ENCODE data around the gene TSC2. TPM values are rescaled to one million over a fixed set of nuclear protein-coding genes. Genes with fewer than 3 reads are reported as not detected.
"Not testable (repeated sequence)": the region's sequence is repeated elsewhere in the genome, so short reads cannot be mapped to it uniquely, and the experiment has no call there.

TSC2 gene
- total and polyA plus RNA-seq, 8 donors = 51.0 to 172 (median 83.6) TPM

DNA sequence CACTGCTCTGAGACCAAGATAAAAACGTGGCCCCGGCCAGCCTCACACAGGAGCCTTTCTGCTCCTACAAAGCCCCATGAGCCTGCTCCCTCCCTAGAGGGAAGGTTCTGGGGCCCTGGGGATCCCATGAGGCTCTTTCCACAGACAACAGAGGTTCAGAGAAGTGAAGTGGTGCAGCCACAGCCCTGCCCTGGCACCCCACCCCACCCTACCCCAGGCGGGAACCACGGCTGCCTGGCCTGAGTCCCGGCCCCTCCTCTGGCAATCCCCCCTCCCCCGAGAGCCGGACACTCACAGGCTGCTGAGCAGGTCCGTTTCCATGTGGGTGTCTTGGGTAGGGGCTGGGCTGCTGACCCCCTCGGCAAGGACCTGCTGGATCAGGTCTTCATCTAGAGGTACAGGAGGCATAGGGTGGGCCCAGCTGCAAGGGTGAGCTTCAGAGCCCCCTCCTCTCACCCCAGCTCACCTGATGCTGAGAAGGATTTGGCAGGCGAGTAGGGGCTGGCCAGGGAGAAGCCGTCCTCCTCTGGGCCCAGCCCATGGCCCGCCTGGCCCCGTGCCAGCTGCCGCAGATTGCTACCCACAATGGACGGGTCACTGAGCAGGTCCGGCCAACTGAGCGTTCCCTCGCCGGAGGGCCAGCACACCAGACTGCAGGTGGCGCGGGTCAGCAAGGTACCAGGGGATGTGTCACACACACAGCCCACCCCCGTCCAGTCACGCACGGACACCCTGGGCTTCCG lies 49.2 kb downstream of the TSC2 start:
- Histone ChIP-seq H3K9me3 (no peaks in the 10 kb centered on the region), H3K4me3 (no peak overlapping the region), H3K36me3 (peaks cover 0 to 24% (median 6%) of the 10 kb centered on the region in 3 donors), H3K27ac (no peak overlapping the region), H3K4me1 (no peaks in the 10 kb centered on the region), H3K27me3 (no peaks in the 10 kb centered on the region)
- ATAC-seq (peak in 1 of 4 donors; percentile 22), DNase-seq (no peak), FAIRE-seq (no peak)
- TF ChIP-seq, protein P1, sequence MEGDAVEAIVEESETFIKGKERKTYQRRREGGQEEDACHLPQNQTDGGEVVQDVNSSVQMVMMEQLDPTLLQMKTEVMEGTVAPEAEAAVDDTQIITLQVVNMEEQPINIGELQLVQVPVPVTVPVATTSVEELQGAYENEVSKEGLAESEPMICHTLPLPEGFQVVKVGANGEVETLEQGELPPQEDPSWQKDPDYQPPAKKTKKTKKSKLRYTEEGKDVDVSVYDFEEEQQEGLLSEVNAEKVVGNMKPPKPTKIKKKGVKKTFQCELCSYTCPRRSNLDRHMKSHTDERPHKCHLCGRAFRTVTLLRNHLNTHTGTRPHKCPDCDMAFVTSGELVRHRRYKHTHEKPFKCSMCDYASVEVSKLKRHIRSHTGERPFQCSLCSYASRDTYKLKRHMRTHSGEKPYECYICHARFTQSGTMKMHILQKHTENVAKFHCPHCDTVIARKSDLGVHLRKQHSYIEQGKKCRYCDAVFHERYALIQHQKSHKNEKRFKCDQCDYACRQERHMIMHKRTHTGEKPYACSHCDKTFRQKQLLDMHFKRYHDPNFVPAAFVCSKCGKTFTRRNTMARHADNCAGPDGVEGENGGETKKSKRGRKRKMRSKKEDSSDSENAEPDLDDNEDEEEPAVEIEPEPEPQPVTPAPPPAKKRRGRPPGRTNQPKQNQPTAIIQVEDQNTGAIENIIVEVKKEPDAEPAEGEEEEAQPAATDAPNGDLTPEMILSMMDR (IDR thresholded peaks at IDR 0.05) = no peak
- intact Hi-C loops (cut with DNase I) = no loop called here
- 82 to 84% methylated on average over 19 to 25 of the region's 25 CpGs for WGBS, 2 donors

DNA sequence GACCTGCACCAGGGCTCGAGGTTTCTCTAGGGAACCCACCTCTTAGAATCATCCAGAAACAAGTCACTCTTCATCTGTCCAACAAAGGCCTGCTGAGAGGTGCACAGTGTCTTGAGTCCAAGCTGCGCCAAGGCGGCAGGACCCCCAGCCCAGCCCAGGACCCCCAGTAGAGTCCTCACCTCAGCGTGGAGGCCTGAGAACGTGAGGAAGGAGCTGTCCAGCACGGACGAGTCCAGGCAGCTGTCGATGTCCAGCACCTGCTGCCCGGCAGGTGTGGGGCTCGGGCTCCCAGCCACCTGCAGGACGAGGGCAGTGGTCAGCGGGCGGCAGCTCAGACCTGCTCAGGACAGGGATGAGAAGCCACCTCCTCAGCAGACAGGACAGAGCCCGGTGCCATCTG lies 49.9 kb downstream of the TSC2 start:
- intact Hi-C loops (cut with DNase I); H3K4me3 ChIP-seq; H3K9me3 ChIP-seq; H3K4me1 ChIP-seq; FAIRE-seq; H3K27me3 ChIP-seq; ATAC-seq; H3K27ac ChIP-seq; DNase-seq: not testable (repeated sequence)
- H3K36me3 ChIP-seq = peaks cover 0 to 24% (median 6%) of the 10 kb centered on the region in 3 donors
- WGBS, 2 donors = 94 to 96% methylated on average over 14 of the region's 14 CpGs

DNA sequence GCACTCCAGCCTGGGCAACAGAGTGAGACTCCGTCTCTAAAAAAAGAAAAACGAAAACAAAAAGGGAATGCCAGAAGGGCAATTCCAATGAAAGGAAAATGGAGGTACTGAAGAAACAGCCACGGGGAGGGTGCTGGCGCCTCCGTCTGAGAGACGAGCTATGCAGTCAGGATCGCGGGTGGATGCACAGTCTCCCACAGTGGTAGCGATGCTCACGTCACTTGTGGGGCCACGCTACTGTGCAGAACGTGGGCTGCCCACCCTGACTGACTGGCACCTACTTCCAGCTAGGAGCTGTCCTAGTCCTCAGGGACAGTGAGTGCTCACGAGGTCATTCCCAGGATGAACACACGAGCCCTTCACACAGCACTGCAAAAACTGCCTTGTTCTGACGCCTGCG lies 53.8 kb downstream of the TSC2 start:
- H3K4me1 ChIP-seq; FAIRE-seq; H3K27me3 ChIP-seq; intact Hi-C loops (cut with DNase I); DNase-seq; ATAC-seq; H3K4me3 ChIP-seq; H3K9me3 ChIP-seq; H3K27ac ChIP-seq: not testable (repeated sequence)
- WGBS, 2 donors = 92 to 96% methylated on average over 12 to 13 of the region's 16 CpGs
- peaks cover 0 to 14% (median 6%) of the 10 kb centered on the region in 3 donors for H3K36me3 ChIP-seq

DNA sequence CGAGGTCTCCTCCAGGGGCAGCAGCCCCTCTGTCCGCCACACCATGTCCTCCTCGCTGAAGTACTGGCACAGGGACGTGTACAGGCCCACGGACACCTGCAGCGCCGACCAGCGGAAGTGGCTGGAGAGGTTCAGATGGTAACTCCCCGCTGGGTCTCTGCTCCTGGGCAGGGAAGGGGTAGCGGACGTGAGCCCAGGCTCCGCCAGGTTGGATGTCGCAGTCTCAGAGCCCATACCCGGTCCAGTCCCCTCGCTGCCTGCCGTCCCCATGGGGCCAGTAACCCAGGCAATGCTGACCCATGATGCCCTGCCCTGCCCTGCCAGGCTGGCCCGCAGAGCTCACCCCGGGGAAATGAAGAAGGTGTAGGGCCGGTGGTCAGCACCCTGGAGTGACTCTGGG lies 54.7 kb downstream of the TSC2 start:
- H3K9me3 ChIP-seq = no peaks in the 10 kb centered on the region
- no peak overlapping the region for H3K4me3 ChIP-seq
- 97% methylated on average over 18 to 19 of the region's 19 CpGs for WGBS, 2 donors
- H3K27ac ChIP-seq = no peak overlapping the region
- TF ChIP-seq, protein P1 (IDR thresholded peaks at IDR 0.05) = no peak
- H3K27me3 ChIP-seq = no peaks in the 10 kb centered on the region
- FAIRE-seq = no peak
- intact Hi-C loops (cut with DNase I) = no loop called here
- H3K4me1 ChIP-seq = no peaks in the 10 kb centered on the region
- no peak for DNase-seq
- H3K36me3 ChIP-seq = peaks cover 0 to 14% (median 6%) of the 10 kb centered on the region in 3 donors
- no peak for ATAC-seq

DNA sequence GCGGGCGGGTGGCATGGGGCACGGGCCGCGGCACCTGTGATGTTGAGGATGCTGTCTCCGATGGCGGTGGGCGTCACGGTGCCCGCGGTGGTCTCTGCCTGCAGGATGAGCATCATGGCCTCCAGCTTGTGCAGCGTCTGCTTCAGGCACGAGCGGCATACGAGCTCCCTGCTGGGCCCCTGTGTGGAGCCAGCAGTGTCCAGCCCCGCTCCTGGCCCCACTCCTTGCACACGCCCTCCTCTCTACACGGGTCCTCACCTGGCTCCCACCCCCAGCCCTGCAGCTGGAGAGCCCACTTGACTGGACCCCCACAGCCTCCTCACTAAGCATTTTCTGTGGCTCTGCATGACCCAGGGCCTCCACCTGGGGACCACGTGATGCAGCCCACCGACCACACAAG lies 56.7 kb downstream of the TSC2 start:
- FAIRE-seq; intact Hi-C loops (cut with DNase I); H3K9me3 ChIP-seq; H3K27me3 ChIP-seq; H3K27ac ChIP-seq; H3K4me3 ChIP-seq; H3K4me1 ChIP-seq; DNase-seq; ATAC-seq: not testable (repeated sequence)
- peaks cover 0 to 10% (median 6%) of the 10 kb centered on the region in 3 donors for H3K36me3 ChIP-seq
- WGBS, 2 donors = 89 to 98% methylated on average over 7 to 18 of the region's 20 CpGs

DNA sequence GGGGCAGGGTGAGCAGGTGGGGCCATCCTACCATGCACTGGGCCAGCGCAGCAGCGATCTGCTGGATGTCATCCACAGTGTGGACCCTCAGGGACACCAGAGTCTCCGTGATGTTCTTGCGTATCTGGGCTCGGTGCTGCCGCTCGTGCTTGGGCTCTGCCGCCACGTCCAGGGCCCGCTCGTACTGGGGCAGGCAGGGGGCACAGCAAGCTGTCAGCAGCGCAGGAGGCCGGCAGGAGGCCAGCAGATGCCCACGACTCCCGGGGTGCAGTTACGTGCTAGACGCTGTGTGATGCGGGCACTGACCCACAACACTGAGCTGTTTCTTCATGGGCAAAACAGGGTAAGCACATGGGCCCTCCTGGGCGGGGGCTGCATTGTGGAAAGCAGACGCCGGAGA lies 57.5 kb downstream of the TSC2 start:
- intact Hi-C loops (cut with DNase I); H3K36me3 ChIP-seq; H3K27ac ChIP-seq; H3K4me3 ChIP-seq; FAIRE-seq; ATAC-seq; H3K4me1 ChIP-seq; H3K27me3 ChIP-seq; H3K9me3 ChIP-seq; DNase-seq: not testable (repeated sequence)
- 95 to 96% methylated on average over 20 to 21 of the region's 21 CpGs for WGBS, 2 donors

DNA sequence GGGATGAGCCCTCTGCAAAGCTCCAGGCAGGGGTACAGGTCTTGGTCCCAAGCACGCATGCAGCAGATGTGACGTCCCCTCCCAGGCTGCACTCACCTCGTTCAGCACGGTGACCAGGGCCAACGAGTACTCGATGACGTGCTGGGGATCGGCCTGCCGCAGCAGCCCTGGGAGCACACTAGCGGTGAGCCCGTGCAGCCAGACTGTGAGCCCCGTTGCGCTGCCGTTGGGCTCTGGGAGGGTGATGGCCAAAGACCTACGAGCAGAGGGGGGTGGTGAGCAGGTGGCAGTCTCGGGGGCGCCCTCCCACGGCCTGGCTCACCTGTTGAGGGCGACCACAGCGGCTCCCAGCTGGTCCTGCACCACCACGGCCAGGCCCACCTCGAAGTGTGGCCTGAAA lies 58.0 kb downstream of the TSC2 start:
- H3K27ac ChIP-seq; FAIRE-seq; H3K27me3 ChIP-seq; DNase-seq; ATAC-seq; H3K4me3 ChIP-seq; H3K4me1 ChIP-seq; intact Hi-C loops (cut with DNase I); H3K36me3 ChIP-seq; H3K9me3 ChIP-seq: not testable (repeated sequence)
- WGBS, 2 donors = 77 to 87% methylated on average over 14 to 19 of the region's 22 CpGs

DNA sequence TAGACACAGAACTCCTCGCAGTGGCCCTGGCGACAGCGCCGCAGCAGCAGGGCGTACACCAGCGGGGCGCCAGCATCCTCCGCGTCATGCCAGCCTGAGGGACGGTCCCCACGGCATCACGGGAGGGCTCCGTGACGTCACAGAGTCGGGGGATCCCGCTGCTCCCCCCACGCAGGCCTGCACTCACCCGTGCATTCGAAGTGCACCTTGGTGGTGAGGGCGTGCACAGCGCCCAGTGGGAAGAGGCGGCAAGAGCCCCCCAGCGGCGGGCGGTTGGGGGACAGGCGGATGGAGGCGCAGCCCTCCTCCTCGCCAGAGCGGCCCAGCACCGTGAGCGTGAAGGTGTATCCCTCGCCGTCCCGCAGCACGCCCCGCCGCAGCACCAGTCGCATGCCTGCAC lies 58.4 kb downstream of the TSC2 start:
- WGBS, 2 donors = 95 to 96% methylated on average over 28 to 38 of the region's 38 CpGs
- FAIRE-seq, H3K36me3 ChIP-seq: not testable (repeated sequence)

DNA sequence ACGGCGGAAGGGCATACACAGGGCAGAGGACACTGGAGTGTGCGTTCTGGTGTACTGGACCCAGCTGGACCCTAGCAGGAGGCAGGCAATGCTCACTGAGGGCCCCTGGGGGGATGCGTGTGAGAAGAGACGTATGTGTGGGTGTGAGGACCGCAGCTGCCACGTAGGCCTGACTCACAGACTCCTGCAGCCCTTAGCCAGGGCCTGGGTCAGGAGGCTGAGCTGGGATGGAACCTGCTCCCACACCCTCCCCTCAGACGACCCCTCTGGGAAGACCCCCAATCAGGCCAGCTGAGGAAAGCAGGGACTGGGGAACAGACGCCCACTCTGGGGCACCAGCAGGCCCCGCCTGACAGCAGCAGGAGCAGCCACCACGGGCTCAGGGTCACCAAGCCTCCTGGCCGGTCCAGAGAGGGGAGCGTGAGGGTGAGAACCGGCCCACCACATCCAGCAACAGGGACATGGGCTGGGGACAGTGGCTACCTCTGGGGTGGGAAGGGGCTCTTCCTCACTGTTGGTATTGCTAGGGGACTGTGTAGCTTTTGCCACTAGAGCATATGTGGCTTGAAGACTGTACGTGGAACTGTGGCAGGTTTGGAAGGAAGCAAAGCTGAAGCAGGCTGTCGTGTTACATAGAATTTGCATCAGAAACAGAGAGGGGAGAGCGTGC lies 59.5 kb downstream of the TSC2 start:
- DNase-seq; H3K4me3 ChIP-seq; H3K27ac ChIP-seq; H3K9me3 ChIP-seq; H3K4me1 ChIP-seq; FAIRE-seq; H3K27me3 ChIP-seq; H3K36me3 ChIP-seq; intact Hi-C loops (cut with DNase I): not testable (repeated sequence)
- peak in 2 of 4 donors; percentile 13 to 19 for ATAC-seq
- WGBS, 2 donors = 88 to 90% methylated on average over 12 to 17 of the region's 17 CpGs

More for the DNA sequence above, 58.4 kb downstream of the TSC2 start:
- H3K27ac ChIP-seq; intact Hi-C loops (cut with DNase I); DNase-seq; ATAC-seq; H3K4me1 ChIP-seq; H3K9me3 ChIP-seq; H3K4me3 ChIP-seq; H3K27me3 ChIP-seq: not testable (repeated sequence)

DNA sequence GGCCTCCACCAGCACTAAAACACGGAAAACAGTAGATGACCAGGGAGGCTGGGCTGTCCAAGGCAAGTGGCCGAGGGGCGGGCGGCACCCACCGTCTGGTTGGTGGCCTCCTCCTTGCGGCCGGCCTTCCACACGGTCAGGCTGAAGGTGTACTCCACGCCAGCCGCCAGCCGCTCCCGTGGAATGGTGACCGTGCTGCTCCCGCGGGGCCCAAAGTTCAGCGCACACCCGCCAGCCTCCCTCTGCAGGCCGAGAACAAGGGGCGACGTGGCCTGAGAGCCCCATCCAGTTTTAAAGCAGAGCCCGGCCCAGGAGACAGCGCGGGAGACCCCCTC lies 60.0 kb downstream of the TSC2 start:
- ATAC-seq; H3K4me1 ChIP-seq; FAIRE-seq; H3K9me3 ChIP-seq; H3K27me3 ChIP-seq; H3K36me3 ChIP-seq; H3K4me3 ChIP-seq; H3K27ac ChIP-seq; DNase-seq; intact Hi-C loops (cut with DNase I): not testable (repeated sequence)
- 93 to 94% methylated on average over 20 to 23 of the region's 23 CpGs for WGBS, 2 donors

All from pancreas (tissue), 10 donors.